ENCODE results near the gene TMX4.
"Not testable (repeated sequence)": the region's sequence is repeated elsewhere in the genome, so short reads cannot be mapped to it uniquely, and the experiment has no call there.

Gene TMX4

GRCh38 chr20:8019246-8019997 is at the start of gene TMX4:
Gene TMX4, minus strand, starts transcription at chr20:8019761. Its CDS starts 148 bp downstream, at chr20:8019613.
- peak; percentile 75 for DNase-seq (ENCODE audit: low read depth, low spot score)

GRCh38 chr20:8067082-8067481 is 47.5 kb upstream of the TMX4 start:
- no peak for DNase-seq (ENCODE audit: low read depth, low spot score)

GRCh38 chr20:8066662-8067061 is 47.1 kb upstream of the TMX4 start:
- no peak for DNase-seq (ENCODE audit: low read depth, low spot score)

- no peak for DNase-seq (ENCODE audit: low read depth, low spot score)
Observed at GRCh38 chr20:8065691-8066090, 46.1 kb upstream of the TMX4 start.

- DNase-seq (ENCODE audit: low read depth, low spot score): no peak
Observed at GRCh38 chr20:8062756-8063155, 43.2 kb upstream of the TMX4 start.

GRCh38 chr20:8061861-8062518 is 42.4 kb upstream of the TMX4 start:
- DNase-seq (ENCODE audit: low read depth, low spot score): no peak

- DNase-seq (ENCODE audit: low read depth, low spot score): no peak
Observed at GRCh38 chr20:8060977-8061376, 41.4 kb upstream of the TMX4 start.

- no peak for DNase-seq (ENCODE audit: low read depth, low spot score)
Observed at GRCh38 chr20:8057871-8058270, 38.3 kb upstream of the TMX4 start.

- DNase-seq (ENCODE audit: low read depth, low spot score): no peak
Observed at GRCh38 chr20:8055096-8055495, 35.5 kb upstream of the TMX4 start.

- no peak for DNase-seq (ENCODE audit: low read depth, low spot score)
Observed at GRCh38 chr20:8050157-8050837, 30.7 kb upstream of the TMX4 start.

GRCh38 chr20:8049310-8049709 is 29.7 kb upstream of the TMX4 start:
- no peak for DNase-seq (ENCODE audit: low read depth, low spot score)

- DNase-seq (ENCODE audit: low read depth, low spot score): no peak
Observed at GRCh38 chr20:8045946-8046345, 26.4 kb upstream of the TMX4 start.

- DNase-seq (ENCODE audit: low read depth, low spot score): no peak
Observed at GRCh38 chr20:8043687-8044282, 24.2 kb upstream of the TMX4 start.

- no peak for DNase-seq (ENCODE audit: low read depth, low spot score)
Observed at GRCh38 chr20:8039042-8039441, 19.5 kb upstream of the TMX4 start.

- no peak for DNase-seq (ENCODE audit: low read depth, low spot score)
Observed at GRCh38 chr20:8036771-8037170, 17.2 kb upstream of the TMX4 start.

GRCh38 chr20:8033151-8033841 is 13.7 kb upstream of the TMX4 start:
- no peak for DNase-seq (ENCODE audit: low read depth, low spot score)

- no peak for DNase-seq (ENCODE audit: low read depth, low spot score)
Observed at GRCh38 chr20:8032499-8032898, 12.9 kb upstream of the TMX4 start.

- not testable (repeated sequence) for DNase-seq (ENCODE audit: low read depth, low spot score)
Observed at GRCh38 chr20:8031539-8031938, 12.0 kb upstream of the TMX4 start.

GRCh38 chr20:8021541-8022269 is 2.1 kb upstream of the TMX4 start:
- no peak for DNase-seq (ENCODE audit: low read depth, low spot score)

- DNase-seq (ENCODE audit: low read depth, low spot score): no peak
Observed at GRCh38 chr20:8020314-8021079, 936 bp upstream of the TMX4 start.

- DNase-seq (ENCODE audit: low read depth, low spot score): no peak
Observed at GRCh38 chr20:8019998-8020247, 362 bp upstream of the TMX4 start.
